DOHH2 (cell line): ENCODE measurements around the gene NTNG1.

Experiments
- H3F3A ChIP-seq: fragments of 200-600 bp; sonication (generic), shearing (Covaris generic); 2 replicates; pipeline ENCODE4 v1.6.0; 2016; ENCODE audit warnings: antibody characterized with exemption, mild to moderate bottlenecking; ENCODE audit not compliant: control insufficient read depth, insufficient read depth
- H3K27ac ChIP-seq: fragments of 200-600 bp; sonication (generic); 2 replicates; pipeline ENCODE4 v1.5.1; 2014; ENCODE audit warnings: low read depth, mild to moderate bottlenecking, low read length, moderate library complexity
- H3K27me3 ChIP-seq: fragments of 200-600 bp; sonication (generic); 2 replicates; pipeline ENCODE4 v1.6.1; 2014; ENCODE audit warnings: mild to moderate bottlenecking, low read length, mixed read lengths; ENCODE audit not compliant: control insufficient read depth
- H3K36me3 ChIP-seq: fragments of 200-600 bp; sonication (generic); 2 replicates; pipeline ENCODE4 v1.6.1; 2014; ENCODE audit warnings: mild to moderate bottlenecking, low read length, moderate library complexity, mixed read lengths; ENCODE audit not compliant: control insufficient read depth
- H3K4me1 ChIP-seq: fragments of 200-600 bp; sonication (generic); 2 replicates; pipeline ENCODE4 v1.6.1; 2014; ENCODE audit warnings: mild to moderate bottlenecking, low read length, mixed read lengths; ENCODE audit not compliant: control insufficient read depth
- H3K4me2 ChIP-seq: fragments of 200-600 bp; sonication (generic); 2 replicates; pipeline ENCODE4 v1.6.0; 2014; ENCODE audit warnings: mild to moderate bottlenecking, low read length, moderate library complexity
- H3K4me3 ChIP-seq: fragments of 200-600 bp; sonication (generic); 2 replicates; pipeline ENCODE4 v1.5.1; 2014; ENCODE audit warnings: mild to moderate bottlenecking, low read length, mixed read lengths
- H3K79me2 ChIP-seq: fragments of 200-600 bp; sonication (generic); 2 replicates; pipeline ENCODE4 v1.6.1; 2014; ENCODE audit warnings: mild to moderate bottlenecking, low read length, mixed read lengths; ENCODE audit not compliant: control insufficient read depth
- H3K9me2 ChIP-seq: fragments of 200-600 bp; sonication (generic); replicated peaks from 2 replicates; pipeline ENCODE4 v1.6.1; 2014; ENCODE audit warnings: mild to moderate bottlenecking, low read length, mixed read lengths; ENCODE audit not compliant: control insufficient read depth
- H3K9me3 ChIP-seq: fragments of 200-600 bp; sonication (generic); 2 replicates; pipeline ENCODE4 v1.6.1; 2014; ENCODE audit warnings: antibody characterized with exemption, low read length, mixed read lengths; ENCODE audit not compliant: control insufficient read depth, insufficient read depth
- H4K20me1 ChIP-seq: fragments of 200-600 bp; sonication (generic); 2 replicates; pipeline ENCODE4 v1.6.0; 2014; ENCODE audit warnings: low read depth, mild to moderate bottlenecking, antibody characterized with exemption, low read length, moderate library complexity; ENCODE audit not compliant: control insufficient read depth, insufficient read depth
- CTCF ChIP-seq: fragments of 200-600 bp; sonication (generic); IDR thresholded peaks from one replicate; pipeline ENCODE4 v1.5.1; 2014; ENCODE audit warnings: antibody characterized with exemption, mild to moderate bottlenecking, low read depth, low read length; ENCODE audit not compliant: poor library complexity, severe bottlenecking
- EZH2phosphoT487 ChIP-seq: fragments of 200-600 bp; sonication (generic); IDR thresholded peaks from 2 replicates; pipeline ENCODE4 v1.6.1; 2017; ENCODE audit warnings: borderline replicate concordance, mild to moderate bottlenecking, antibody characterized with exemption, low read length, moderate library complexity, mixed read lengths

Gene NTNG1

DNA sequence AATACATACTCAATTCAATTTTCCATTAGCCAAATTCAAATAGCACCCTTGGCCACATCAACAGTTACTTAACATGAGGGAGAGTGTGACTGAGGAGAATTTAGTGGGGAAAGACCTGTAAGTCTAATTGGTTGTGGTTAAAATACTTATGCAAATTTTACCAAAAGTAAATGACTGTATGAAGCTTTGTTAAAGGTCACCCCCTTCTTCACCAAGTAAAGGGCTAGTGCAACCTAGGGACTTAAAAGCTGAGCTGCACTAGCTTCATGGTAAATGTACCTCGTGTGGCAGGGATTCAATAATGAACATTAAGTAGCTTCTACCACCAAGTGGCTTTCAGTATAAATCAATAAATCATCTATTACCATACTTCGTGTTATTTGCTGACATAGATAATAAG lies 372.0 kb downstream of the NTNG1 start:
- Histone ChIP-seq H3K79me2 (no peaks in the 10 kb centered on the region), H3F3A (no peaks in the 10 kb centered on the region), H3K27ac (no peak overlapping the region), H4K20me1 (no peaks in the 10 kb centered on the region), H3K4me2 (no peak overlapping the region), H3K27me3 (no peaks in the 10 kb centered on the region), H3K36me3 (no peaks in the 10 kb centered on the region), H3K4me1 (no peaks in the 10 kb centered on the region), H3K4me3 (no peak overlapping the region), H3K9me2 (no peaks in the 10 kb centered on the region), H3K9me3 (peaks cover 23% of the 10 kb centered on the region)
- TF ChIP-seq EZH2phosphoT487: no peak
- TF ChIP-seq CTCF: no peak

DNA sequence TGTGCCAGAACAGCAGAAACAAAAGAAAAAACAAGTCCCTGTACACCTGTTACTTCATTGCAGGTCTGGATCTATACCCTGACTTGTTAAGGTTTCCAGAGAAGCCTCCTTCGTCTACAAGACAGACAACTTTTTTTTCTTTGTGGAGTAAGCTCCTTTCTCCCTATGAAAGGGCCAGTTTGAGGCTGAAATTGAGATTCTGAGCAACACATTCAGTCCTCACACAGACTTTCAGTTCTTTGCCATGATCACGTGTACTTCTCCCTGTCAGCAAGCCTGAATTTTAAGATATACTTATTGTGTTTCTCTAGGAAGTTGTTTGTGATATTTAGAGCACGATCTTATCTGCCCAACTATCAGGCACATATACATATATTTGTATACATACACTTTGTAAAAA lies 374.0 kb downstream of the NTNG1 start:
- H3K4me1 ChIP-seq: no peaks in the 10 kb centered on the region
- H3F3A ChIP-seq: no peaks in the 10 kb centered on the region; the same call in 1 of the 2 replicates
- no peak overlapping the region for H3K4me3 ChIP-seq
- TF ChIP-seq EZH2phosphoT487 (no peak), CTCF (no peak)
- no peaks in the 10 kb centered on the region for H3K79me2 ChIP-seq
- no peaks in the 10 kb centered on the region for H3K9me2 ChIP-seq
- no peak overlapping the region for H3K27ac ChIP-seq
- H4K20me1 ChIP-seq: no peaks in the 10 kb centered on the region
- H3K4me2 ChIP-seq: no peak overlapping the region
- no peaks in the 10 kb centered on the region for H3K27me3 ChIP-seq
- H3K9me3 ChIP-seq: peaks cover 17% of the 10 kb centered on the region
- H3K36me3 ChIP-seq: no peaks in the 10 kb centered on the region

DNA sequence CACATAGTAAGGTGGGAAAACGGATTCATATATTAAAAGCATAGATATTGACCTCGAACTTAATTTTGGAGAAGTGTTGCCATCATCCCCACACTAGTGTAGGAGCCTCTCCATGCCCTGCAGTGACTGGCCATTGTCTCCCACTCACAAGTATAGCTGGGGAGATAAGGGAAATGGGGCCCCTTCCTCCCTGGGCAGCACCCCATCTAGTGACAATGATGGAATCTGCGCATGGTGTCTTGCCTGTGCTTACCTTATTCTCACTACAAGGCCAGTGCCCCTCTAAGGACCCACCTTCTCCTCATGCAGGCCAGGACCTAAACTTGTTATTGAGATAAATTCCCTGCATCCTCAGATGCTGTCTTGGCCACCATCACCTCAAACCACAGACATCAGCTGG lies 374.9 kb downstream of the NTNG1 start:
- H3K27ac ChIP-seq: no peak overlapping the region
- H3K79me2 ChIP-seq: no peaks in the 10 kb centered on the region
- H3K9me3 ChIP-seq: peaks cover 8% of the 10 kb centered on the region
- no peak for TF ChIP-seq EZH2phosphoT487
- TF ChIP-seq CTCF: no peak
- H3K27me3 ChIP-seq: no peaks in the 10 kb centered on the region
- H3K36me3 ChIP-seq: no peaks in the 10 kb centered on the region
- H4K20me1 ChIP-seq: no peaks in the 10 kb centered on the region
- H3K4me2 ChIP-seq: no peak overlapping the region
- H3K4me1 ChIP-seq: no peaks in the 10 kb centered on the region
- H3F3A ChIP-seq: no peaks in the 10 kb centered on the region; the same call in 1 of the 2 replicates
- no peak overlapping the region for H3K4me3 ChIP-seq
- H3K9me2 ChIP-seq: no peaks in the 10 kb centered on the region

DNA sequence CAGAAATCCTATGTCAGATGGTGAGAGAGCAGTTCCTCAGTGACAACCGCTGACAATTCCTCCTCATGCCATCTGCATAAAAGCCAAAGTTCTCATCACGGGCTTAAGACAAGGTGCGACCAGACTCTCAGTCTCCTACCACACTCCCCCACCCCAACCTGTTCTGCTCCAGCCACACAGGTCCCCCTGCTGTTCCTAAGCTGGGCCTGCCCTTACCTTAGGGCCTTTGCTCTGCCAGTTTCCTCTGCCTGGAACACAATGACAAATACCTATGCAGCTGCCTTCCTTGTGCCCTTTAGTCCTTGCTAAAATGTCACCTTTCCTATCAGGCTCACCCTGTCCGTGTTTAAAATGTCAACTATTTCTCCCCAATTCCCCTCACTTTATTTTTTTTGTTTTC lies 382.2 kb downstream of the NTNG1 start:
- Histone ChIP-seq H3K9me2 (no peaks in the 10 kb centered on the region), H3K4me1 (peaks cover 58% of the 10 kb centered on the region), H4K20me1 (no peaks in the 10 kb centered on the region), H3K27ac (peak overlapping the region; percentile 63; the same call in 1 of the 2 replicates), H3K79me2 (no peaks in the 10 kb centered on the region), H3F3A (peaks cover 6% of the 10 kb centered on the region; the same call in 1 of the 2 replicates), H3K4me2 (no peak overlapping the region), H3K4me3 (no peak overlapping the region), H3K27me3 (no peaks in the 10 kb centered on the region), H3K9me3 (no peaks in the 10 kb centered on the region), H3K36me3 (no peaks in the 10 kb centered on the region; the same call in 1 of the 2 replicates)
- peak; percentile 16 for TF ChIP-seq CTCF
- TF ChIP-seq EZH2phosphoT487: no peak
